ENCODE measurements around the gene LZTS3. TPM values are rescaled to one million over a fixed set of nuclear protein-coding genes. Genes with fewer than 3 reads are reported as not detected.

LZTS3 gene
- total and polyA plus RNA-seq, 12 donors, result 3.6 to 29.9 (median 11.5) TPM

DNA sequence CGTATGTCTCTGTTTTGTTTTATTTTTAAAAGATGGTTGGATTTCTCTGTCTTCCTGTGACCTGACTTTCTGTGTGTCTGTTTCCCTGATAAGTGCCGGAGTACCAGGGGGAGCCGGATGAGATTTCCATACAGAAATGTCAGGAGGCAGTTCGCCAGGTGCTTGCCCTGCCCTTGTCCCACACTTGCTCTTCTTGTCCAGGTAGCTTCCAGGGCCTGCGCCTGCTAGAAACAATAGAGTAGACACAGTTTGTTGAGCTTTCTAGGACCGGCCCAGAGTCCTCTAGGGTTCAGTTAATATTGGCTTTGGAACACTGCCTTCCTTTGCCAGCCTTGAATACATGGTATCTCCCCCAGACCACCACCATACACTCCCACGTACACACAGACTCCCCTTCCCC is 39.9 kb upstream of the LZTS3 start:
- Histone ChIP-seq H3K4me3 (no peak overlapping the region), H3K36me3 (replicated peaks in 1 of 2) (peaks cover 0 to 19% of the 10 kb centered on the region in 2 donors), H3K4me1 (replicated peaks in 1 of 2) (peaks cover 10 to 14% of the 10 kb centered on the region in 2 donors), H3K27me3 (no peaks in the 10 kb centered on the region), H3K9me3 (replicated peaks in 1 of 3) (no peaks in the 10 kb centered on the region), H3K27ac (no peak overlapping the region)
- intact Hi-C loops (cut with DNase I), result no loop called here
- no peak for DNase-seq
- WGBS, 4 donors, result 87 to 95% (median 91%) methylated on average over 7 of the region's 7 CpGs
- TF ChIP-seq CTCF (IDR thresholded peaks at IDR 0.05), result no peak
- TF ChIP-seq POLR2A (IDR thresholded peaks at IDR 0.05), result no peak

- H3K4me3 ChIP-seq, result peak overlapping the region in 1 of 4 donors; percentile 92
These were observed 37.0 kb upstream of the LZTS3 start for GRCh38 chr20:3210346-3210745.

DNA sequence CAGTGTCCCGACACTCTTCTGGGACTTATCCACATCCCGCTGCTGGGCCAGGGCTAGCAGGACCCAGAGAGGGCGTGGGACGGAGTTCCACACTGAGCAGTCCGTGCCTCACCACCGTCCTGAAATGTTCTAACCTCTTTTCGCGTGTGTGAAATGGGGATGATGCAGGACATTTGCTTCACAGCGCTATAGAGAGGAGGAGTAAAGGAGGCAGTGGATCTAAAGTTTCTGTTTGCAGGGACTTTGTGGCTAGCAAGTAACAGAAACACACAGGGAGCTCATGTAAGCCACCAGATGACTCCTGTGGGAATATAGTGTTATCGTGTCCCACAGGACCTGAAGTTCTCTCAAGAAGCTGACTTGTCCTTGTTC is 36.6 kb upstream of the LZTS3 start:
- TF ChIP-seq CTCF (IDR thresholded peaks at IDR 0.05) (no peak), POLR2A (IDR thresholded peaks at IDR 0.05) (no peak)
- Histone ChIP-seq H3K4me1 (replicated peaks in 1 of 2) (peaks cover 10 to 12% of the 10 kb centered on the region in 2 donors), H3K4me3 (peak overlapping the region; percentile 50 to 92 (median 91)), H3K27me3 (no peaks in the 10 kb centered on the region), H3K36me3 (replicated peaks in 1 of 2) (peaks cover 0 to 9% of the 10 kb centered on the region in 2 donors), H3K9me3 (replicated peaks in 1 of 3) (no peaks in the 10 kb centered on the region), H3K27ac (peak overlapping the region in 3 of 5 donors; percentile 38 to 91 (median 76))
- DNase-seq, result no peak
- 1 to 3% (median 2%) methylated on average over 5 to 10 of the region's 10 CpGs for WGBS, 4 donors
- intact Hi-C loops (cut with DNase I), result no loop called here

More at GRCh38 chr20:3210346-3210745, 37.0 kb upstream of the LZTS3 start:
- Histone ChIP-seq H3K27me3 (no peaks in the 10 kb centered on the region), H3K4me1 (replicated peaks in 1 of 2) (peaks cover 10 to 12% of the 10 kb centered on the region in 2 donors), H3K9me3 (replicated peaks in 1 of 3) (no peaks in the 10 kb centered on the region), H3K36me3 (replicated peaks in 1 of 2) (peaks cover 0 to 10% of the 10 kb centered on the region in 2 donors), H3K27ac (no peak overlapping the region)
- WGBS, 4 donors, result 50 to 81% (median 76%) methylated on average over 1 to 2 of the region's 2 CpGs
- intact Hi-C loops (cut with DNase I), result no loop called here
- no peak for DNase-seq
- TF ChIP-seq CTCF (IDR thresholded peaks at IDR 0.05), result no peak
- TF ChIP-seq POLR2A (IDR thresholded peaks at IDR 0.05), result no peak

DNA sequence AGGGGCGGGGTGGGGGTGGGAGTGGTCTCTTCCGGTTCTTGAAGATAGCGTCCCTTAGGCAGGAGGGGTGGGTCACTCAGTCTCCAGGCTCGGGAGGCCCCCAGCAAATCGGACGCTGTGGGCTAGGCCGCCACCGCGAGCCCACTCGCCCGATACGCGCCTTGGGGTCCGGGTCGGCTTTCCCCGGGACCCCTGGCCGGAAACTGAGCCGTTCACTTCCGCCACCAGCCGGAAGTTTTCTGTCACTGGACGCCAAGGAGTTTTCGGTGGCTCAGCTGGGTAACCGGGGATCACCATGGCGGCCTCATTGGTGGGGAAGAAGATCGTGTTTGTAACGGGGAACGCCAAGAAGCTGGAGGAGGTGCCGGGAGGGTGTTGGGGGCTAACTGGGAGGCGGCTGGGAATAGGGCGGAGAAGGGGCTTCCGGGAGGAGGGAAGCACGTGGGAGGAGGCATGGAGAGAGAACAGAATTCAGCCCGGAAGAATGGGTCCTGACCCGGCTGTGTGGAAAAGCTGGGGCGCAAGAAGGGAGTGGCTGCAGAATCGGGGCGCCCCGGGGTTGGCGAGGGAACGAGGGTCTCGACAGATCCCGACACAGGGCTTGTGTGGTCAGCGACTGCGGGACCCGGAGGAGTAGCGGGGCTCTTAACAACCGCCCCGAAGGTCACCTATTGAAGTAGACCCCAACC is 36.1 kb upstream of the LZTS3 start, which contains the start of gene ITPA:
Gene ITPA, plus strand, starts transcription at position 242 of the 689 bp plus-strand sequence. Its CDS starts 54 bp downstream, at position 296.
- Histone ChIP-seq H3K36me3 (replicated peaks in 1 of 2) (peaks cover 0 to 9% of the 10 kb centered on the region in 2 donors), H3K4me1 (replicated peaks in 1 of 2) (peaks cover 10 to 12% of the 10 kb centered on the region in 2 donors), H3K9me3 (replicated peaks in 1 of 3) (no peaks in the 10 kb centered on the region), H3K4me3 (peak within 1 kb of the TSS; percentile 50 to 92 (median 91)), H3K27me3 (no peaks in the 10 kb centered on the region), H3K27ac (peak within 1 kb of the TSS in 3 of 5 donors; percentile 38 to 91 (median 76))
- TF ChIP-seq POLR2A (IDR thresholded peaks at IDR 0.05) (no peak), CTCF (IDR thresholded peaks at IDR 0.05) (peak in 2 of 6 experiments; percentile 5 to 10)
- intact Hi-C loops (cut with DNase I), result no loop called here
- WGBS, 4 donors, result 0% methylated on average over 12 to 48 of the region's 48 CpGs
- DNase-seq, result peak in 6 of 7 donors; percentile 36 to 66 (median 48)

Data from adrenal gland (tissue), 12 donors.